Measurements from ENCODE around the gene AGMO.

The AGMO gene

GRCh38 chr7:15279640-15280039, 282.2 kb downstream of the AGMO start:
- Histone ChIP-seq H3K4me3 (ENCODE audit: low read length, poor library complexity, severe bottlenecking) (no peak overlapping the region), H3F3A (ENCODE audit: low read depth) (no peaks in the 10 kb centered on the region), H3K9me3 (ENCODE audit: insufficient read depth, low read depth, low read length) (peaks cover 9% of the 10 kb centered on the region), H3K4me1 (ENCODE audit: insufficient read depth, low read length, poor library complexity, severe bottlenecking) (no peaks in the 10 kb centered on the region), H3K9me2 (replicated peaks; ENCODE audit: low read depth, low read length) (no peaks in the 10 kb centered on the region), H3K79me2 (ENCODE audit: insufficient read depth, low read length) (no peaks in the 10 kb centered on the region), H3K9ac (ENCODE audit: low read depth, low read length, poor library complexity, severe bottlenecking) (no peak overlapping the region), H3K27me3 (ENCODE audit: insufficient read depth, low read length, poor library complexity, severe bottlenecking) (no peaks in the 10 kb centered on the region), H3K4me2 (ENCODE audit: low read depth, low read length, poor library complexity, severe bottlenecking) (no peak overlapping the region), H4K20me1 (ENCODE audit: insufficient read depth, low read length, poor library complexity, severe bottlenecking) (no peaks in the 10 kb centered on the region), H2AFZ (ENCODE audit: low read length) (no peak overlapping the region), H3K36me3 (ENCODE audit: insufficient read depth, low read length) (no peaks in the 10 kb centered on the region)
- no peak for TF ChIP-seq CTCF (conservative IDR thresholded peaks at IDR 0.05; ENCODE audit: low read length)
- TF ChIP-seq EZH2phosphoT487 (IDR thresholded peaks at IDR 0.05; ENCODE audit: borderline replicate concordance) = no peak

GRCh38 chr7:15257689-15258088, 304.1 kb downstream of the AGMO start:
- Histone ChIP-seq H3K9me2 (replicated peaks; ENCODE audit: low read depth, low read length) (no peaks in the 10 kb centered on the region), H3K36me3 (ENCODE audit: insufficient read depth, low read length) (no peaks in the 10 kb centered on the region; the same call in 1 of the 2 replicates), H3K4me2 (ENCODE audit: low read depth, low read length, poor library complexity, severe bottlenecking) (no peak overlapping the region), H3K4me1 (ENCODE audit: insufficient read depth, low read length, poor library complexity, severe bottlenecking) (no peaks in the 10 kb centered on the region), H3F3A (ENCODE audit: low read depth) (no peaks in the 10 kb centered on the region), H4K20me1 (ENCODE audit: insufficient read depth, low read length, poor library complexity, severe bottlenecking) (no peaks in the 10 kb centered on the region), H3K27me3 (ENCODE audit: insufficient read depth, low read length, poor library complexity, severe bottlenecking) (no peaks in the 10 kb centered on the region), H3K79me2 (ENCODE audit: insufficient read depth, low read length) (no peaks in the 10 kb centered on the region), H2AFZ (ENCODE audit: low read length) (0 out of 2 replicates have a peak overlapping the region, but pooled peaks have one; percentile 4), H3K4me3 (ENCODE audit: low read length, poor library complexity, severe bottlenecking) (no peak overlapping the region), H3K9me3 (ENCODE audit: insufficient read depth, low read depth, low read length) (no peaks in the 10 kb centered on the region), H3K9ac (ENCODE audit: low read depth, low read length, poor library complexity, severe bottlenecking) (no peak overlapping the region)
- TF ChIP-seq CTCF (conservative IDR thresholded peaks at IDR 0.05; ENCODE audit: low read length) (no peak), EZH2phosphoT487 (IDR thresholded peaks at IDR 0.05; ENCODE audit: borderline replicate concordance) (no peak)

GRCh38 chr7:15252181-15252580, 309.6 kb downstream of the AGMO start:
- Histone ChIP-seq H3K36me3 (ENCODE audit: insufficient read depth, low read length) (no peaks in the 10 kb centered on the region; the same call in 1 of the 2 replicates), H3K9me2 (replicated peaks; ENCODE audit: low read depth, low read length) (no peaks in the 10 kb centered on the region), H3K9ac (ENCODE audit: low read depth, low read length, poor library complexity, severe bottlenecking) (no peak overlapping the region), H3K79me2 (ENCODE audit: insufficient read depth, low read length) (no peaks in the 10 kb centered on the region), H3K4me3 (ENCODE audit: low read length, poor library complexity, severe bottlenecking) (no peak overlapping the region), H4K20me1 (ENCODE audit: insufficient read depth, low read length, poor library complexity, severe bottlenecking) (no peaks in the 10 kb centered on the region), H3K9me3 (ENCODE audit: insufficient read depth, low read depth, low read length) (no peaks in the 10 kb centered on the region), H3K4me1 (ENCODE audit: insufficient read depth, low read length, poor library complexity, severe bottlenecking) (no peaks in the 10 kb centered on the region), H2AFZ (ENCODE audit: low read length) (no peak overlapping the region), H3K4me2 (ENCODE audit: low read depth, low read length, poor library complexity, severe bottlenecking) (no peak overlapping the region), H3F3A (ENCODE audit: low read depth) (no peaks in the 10 kb centered on the region), H3K27me3 (ENCODE audit: insufficient read depth, low read length, poor library complexity, severe bottlenecking) (no peaks in the 10 kb centered on the region)
- TF ChIP-seq EZH2phosphoT487 (IDR thresholded peaks at IDR 0.05; ENCODE audit: borderline replicate concordance) (no peak), CTCF (conservative IDR thresholded peaks at IDR 0.05; ENCODE audit: low read length) (no peak)

All from Loucy (cell line).